Common myeloid progenitor, CD34-positive (primary cell): Measurements from ENCODE around the gene TAPBP.
"Not testable (repeated sequence)": the region's sequence is repeated elsewhere in the genome, so short reads cannot be mapped to it uniquely, and the experiment has no call there.

Experiments used
- CTCF ChIA-PET: fragments of 350-600 bp; sonication (Branson Sonifier 250); formaldehyde crosslinking; loops from one replicate; lab custom pipeline; 2021; ENCODE audit warnings: antibody characterized with exemption; lab: Charles Lee
- POLR2A ChIA-PET: fragments of 350-600 bp; sonication (Branson Sonifier 250); formaldehyde crosslinking; loops from one replicate; lab custom pipeline; 2021; ENCODE audit warnings: antibody characterized with exemption; lab: Charles Lee
- DNase-seq, 3 donors: peaks; one replicate each; pipeline versions ENCODE4 v3.0.0 to v3.0.0-alpha.2; 2013
- H3K27ac ChIP-seq, 2 experiments: 1 replicate in 1 of 2; 2 replicates in 1 of 2; pipeline ENCODE4 v1.7.0; 2013; ENCODE audit warnings: inconsistent platforms in 2 of 2, low read length in 2 of 2, mild to moderate bottlenecking in 2 of 2, low read depth in 1 of 2, moderate library complexity in 1 of 2; ENCODE audit not compliant: severe bottlenecking in 2 of 2, insufficient read depth in 1 of 2, poor library complexity in 1 of 2
- H3K27me3 ChIP-seq, 5 experiments: replicated peaks in 2 of 5; 1 replicate in 3 of 5; 2 replicates in 2 of 5; pipeline versions ENCODE4 v1.6.1 to v1.7.0; 2013; ENCODE audit warnings: low read length in 4 of 5, mild to moderate bottlenecking in 2 of 5, moderate library complexity in 2 of 5, inconsistent platforms in 1 of 5; ENCODE audit not compliant: insufficient read depth in 5 of 5, control insufficient read depth in 4 of 5
- H3K36me3 ChIP-seq, 4 experiments: 1 replicate in 2 of 4; 2 replicates in 2 of 4; pipeline versions ENCODE4 v1.6.1 to v1.7.0; 2013; ENCODE audit warnings: low read length in 3 of 4, control low read depth in 1 of 4, mild to moderate bottlenecking in 1 of 4; ENCODE audit not compliant: control insufficient read depth in 4 of 4, insufficient read depth in 4 of 4
- H3K4me1 ChIP-seq, 4 experiments: 1 replicate in 3 of 4; 2 replicates in 1 of 4; pipeline versions ENCODE4 v1.6.1 to v1.7.1; 2013; ENCODE audit warnings: low read length in 3 of 4, mild to moderate bottlenecking in 3 of 4, control low read depth in 1 of 4, inconsistent platforms in 1 of 4, moderate library complexity in 1 of 4; ENCODE audit not compliant: control insufficient read depth in 4 of 4, insufficient read depth in 4 of 4; ENCODE audit errors: control extremely low read depth in 1 of 4
- H3K4me3 ChIP-seq, 7 experiments: 1 replicate in 4 of 7; 2 replicates in 3 of 7; pipeline versions ENCODE4 v1.5.1 to v1.7.0; 2013; ENCODE audit warnings: mild to moderate bottlenecking in 7 of 7, low read length in 6 of 7, moderate library complexity in 6 of 7, inconsistent platforms in 2 of 7, low read depth in 2 of 7, control low read depth in 1 of 7; ENCODE audit not compliant: insufficient read depth in 4 of 7, control insufficient read depth in 1 of 7; ENCODE audit errors: extremely low read depth in 1 of 7
- H3K9me3 ChIP-seq, 5 experiments: 1 replicate in 4 of 5; 2 replicates in 1 of 5; pipeline versions ENCODE4 v1.6.1 to v1.7.1; 2013; ENCODE audit warnings: low read length in 4 of 5, mild to moderate bottlenecking in 2 of 5, inconsistent platforms in 1 of 5, low read depth in 1 of 5, moderate library complexity in 1 of 5; ENCODE audit not compliant: control insufficient read depth in 4 of 5, insufficient read depth in 2 of 5; ENCODE audit errors: control extremely low read depth in 1 of 5
- WGBS: methylation state at CpG from one replicate; pipeline ENCODE4 v1.1.5; 2013; ENCODE audit not compliant: insufficient coverage; 5-methylcytosine and 5-hydroxymethylcytosine counted together

TAPBP gene

DNA sequence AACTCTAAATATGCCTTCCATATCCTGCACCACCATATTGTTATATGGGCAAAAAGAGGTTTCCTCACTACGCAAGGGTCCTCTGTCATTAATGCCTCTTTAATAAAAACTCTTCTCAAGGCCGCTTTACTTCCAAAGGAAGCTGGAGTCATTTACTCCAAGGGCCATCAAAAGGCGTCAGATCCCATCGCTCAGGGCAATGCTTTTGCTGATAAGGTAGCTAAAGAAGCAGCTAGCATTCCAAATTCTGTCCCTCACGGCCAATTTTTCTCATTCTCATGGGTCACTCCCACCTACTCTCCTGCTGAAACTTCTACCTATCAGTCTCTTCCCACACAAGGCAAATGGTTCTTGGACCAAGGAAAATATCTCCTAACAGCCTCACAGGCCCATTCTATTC lies 33.9 kb upstream of the TAPBP start:
- POLR2A ChIA-PET: no interaction called here
- Histone ChIP-seq H3K36me3 (no peaks in the 10 kb centered on the region), H3K4me1 (peaks cover 13 to 23% (median 21%) of the 10 kb centered on the region in 4 experiments), H3K27ac (no peak overlapping the region), H3K9me3 (no peaks in the 10 kb centered on the region), H3K27me3 (no peaks in the 10 kb centered on the region), H3K4me3 (no peak overlapping the region)
- 100% methylated on average over 5 of the region's 5 CpGs for WGBS
- DNase-seq: no peak
- CTCF ChIA-PET: interaction anchor here (1.0 kb wide), 1 partner anchor 24 kb away, joined by 3 read pairs; no protein-coding TSS in a partner anchor

DNA sequence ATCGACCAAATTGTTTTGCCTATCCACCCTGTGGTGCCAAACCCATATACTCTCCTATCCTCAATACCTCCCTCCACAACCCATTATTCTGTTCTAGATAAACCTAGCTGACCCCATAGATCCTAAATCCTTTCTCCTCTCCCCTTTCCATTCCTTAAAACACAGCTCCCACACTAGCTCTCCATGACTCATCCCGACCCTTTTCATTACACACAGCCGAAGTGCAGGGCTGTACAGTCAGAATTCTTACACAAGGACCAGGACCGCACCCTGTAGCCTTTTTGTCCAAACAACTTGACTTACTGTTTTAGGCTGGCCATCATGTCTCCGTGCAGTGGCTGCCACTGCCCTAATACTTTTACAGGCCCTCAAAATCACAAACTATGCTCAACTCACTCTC lies 33.1 kb upstream of the TAPBP start:
- H3K4me3 ChIP-seq, DNase-seq, H3K27ac ChIP-seq, POLR2A ChIA-PET, H3K36me3 ChIP-seq, H3K27me3 ChIP-seq, H3K9me3 ChIP-seq: not testable (repeated sequence)
- CTCF ChIA-PET: interaction anchor here (0.9 to 3.9 kb wide), 3 partner anchors 14 to 29 kb away, joined by 3 to 18 read pairs (median 3); partner anchors contain the start of gene ZBTB22
- peaks cover 13 to 23% (median 21%) of the 10 kb centered on the region in 4 experiments for H3K4me1 ChIP-seq
- WGBS: 87% methylated on average over 3 of the region's 5 CpGs

DNA sequence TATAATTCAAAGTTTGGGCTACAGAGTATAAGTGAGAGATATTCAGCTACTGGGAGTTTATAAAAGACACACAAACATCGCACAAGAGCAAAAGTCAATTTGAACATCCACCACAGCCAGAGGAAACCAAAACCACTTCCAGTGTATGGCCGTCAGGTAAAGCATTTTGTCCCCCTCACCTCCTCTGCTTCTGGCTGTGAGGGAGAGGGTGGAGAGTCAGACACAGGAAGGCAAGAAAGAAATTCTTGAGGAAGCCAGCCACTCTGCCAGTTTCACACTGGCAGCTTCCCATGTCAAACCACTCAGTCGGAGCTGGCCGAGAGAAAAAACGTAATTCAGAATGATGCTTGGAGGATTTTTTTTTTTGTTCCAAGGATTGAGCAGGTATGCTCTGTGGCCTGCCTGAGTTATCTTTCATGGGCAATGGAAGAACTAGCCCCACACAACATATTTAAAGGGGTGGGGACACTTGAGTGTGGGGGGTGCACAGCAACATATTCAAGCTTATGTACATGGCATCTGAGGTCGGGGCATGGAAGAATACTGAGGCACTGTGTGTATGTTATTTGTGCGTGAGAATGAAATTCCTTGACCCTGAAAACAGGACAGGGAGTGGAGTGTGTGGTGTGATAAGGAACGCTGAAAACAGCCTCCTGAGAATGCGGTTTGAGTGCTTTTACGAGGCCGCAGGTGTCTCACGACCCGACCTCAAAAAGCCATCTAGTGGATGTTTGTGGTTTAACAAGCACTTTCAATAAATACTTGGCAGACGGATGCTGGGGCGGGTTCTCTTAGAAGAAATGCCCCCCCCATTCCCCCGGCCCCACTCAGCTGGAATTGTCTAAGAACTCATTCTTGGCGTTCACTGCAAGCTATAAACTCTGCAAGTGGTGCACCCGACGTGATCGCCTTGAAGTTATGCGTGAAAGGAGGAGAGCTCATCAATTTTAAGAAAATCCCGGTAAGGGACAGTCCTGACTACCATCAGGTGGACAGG lies 31.1 kb upstream of the TAPBP start:
- POLR2A ChIA-PET: interaction anchor here (0.5 to 2.6 kb wide), 6 partner anchors 24 to 80 kb away, joined by 4 to 16 read pairs (median 4); partner anchors contain the start of genes PFDN6, RGL2, WDR46 and ZBTB22
- CTCF ChIA-PET: interaction anchor here (0.6 to 3.9 kb wide), 19 partner anchors 8 to 349 kb away, joined by 3 to 18 read pairs (median 4); partner anchors contain the start of genes B3GALT4, PFDN6, RGL2 and WDR46
- Histone ChIP-seq H3K27ac (peak overlapping the region; percentile 73 to 77), H3K4me3 (peak overlapping the region in 6 of 7 experiments; percentile 25 to 69 (median 49)), H3K9me3 (no peaks in the 10 kb centered on the region), H3K4me1 (peaks cover 13 to 23% (median 21%) of the 10 kb centered on the region in 4 experiments), H3K27me3 (no peaks in the 10 kb centered on the region), H3K36me3 (no peaks in the 10 kb centered on the region)
- WGBS: 8% methylated on average over 15 of the region's 22 CpGs
- DNase-seq: peak; percentile 88 to 93 (median 92)

DNA sequence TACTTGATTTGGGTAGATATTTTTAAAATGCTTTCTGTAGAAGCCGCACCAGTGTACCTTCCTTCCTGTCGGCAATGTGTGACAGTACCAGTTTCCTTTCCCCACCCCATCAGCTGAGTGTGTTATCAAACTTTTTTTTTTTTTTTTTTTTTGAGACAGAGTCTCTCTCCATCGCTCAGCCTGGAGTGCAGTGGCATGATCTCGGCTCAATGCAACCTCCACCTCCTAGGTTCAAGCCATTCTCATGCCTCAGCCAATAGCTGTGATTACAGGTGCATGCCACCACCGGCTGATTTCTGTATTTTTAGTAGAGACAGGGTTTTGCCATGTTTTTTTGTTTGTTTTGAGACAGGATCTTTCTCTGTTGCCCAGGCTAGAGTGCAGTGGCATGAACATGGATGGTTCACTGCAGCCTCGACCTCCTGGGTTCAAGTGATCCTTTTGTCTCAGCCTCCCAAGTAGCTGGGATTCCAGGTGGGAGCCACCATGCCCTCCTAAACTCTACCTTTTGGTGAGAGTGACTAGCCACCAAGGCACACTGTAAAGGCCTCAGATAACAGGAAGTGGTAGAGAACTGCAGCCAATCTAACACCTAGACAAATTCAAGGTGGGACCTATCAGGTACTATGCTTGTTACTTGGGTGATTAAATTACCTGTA lies 30.2 kb upstream of the TAPBP start:
- POLR2A ChIA-PET: interaction anchor here (0.6 to 2.6 kb wide), 4 partner anchors 33 to 100 kb away, joined by 4 to 16 read pairs (median 4); partner anchors contain the start of genes PFDN6, RGL2 and WDR46
- H3K9me3 ChIP-seq: no peaks in the 10 kb centered on the region
- peak overlapping the region in 3 of 7 experiments; percentile 19 to 69 (median 62) for H3K4me3 ChIP-seq
- H3K27me3 ChIP-seq: no peaks in the 10 kb centered on the region
- DNase-seq: peak; percentile 44 to 89 (median 82)
- peak overlapping the region in 1 of 2 experiments; percentile 77 for H3K27ac ChIP-seq
- H3K36me3 ChIP-seq: no peaks in the 10 kb centered on the region
- CTCF ChIA-PET: interaction anchor here (0.6 to 3.9 kb wide), 12 partner anchors 8 to 350 kb away, joined by 3 to 18 read pairs (median 4); partner anchors contain the start of genes B3GALT4, PFDN6, RPS18 and VPS52
- WGBS: 46% methylated on average over 3 of the region's 6 CpGs
- peaks cover 13 to 23% (median 21%) of the 10 kb centered on the region in 4 experiments for H3K4me1 ChIP-seq

DNA sequence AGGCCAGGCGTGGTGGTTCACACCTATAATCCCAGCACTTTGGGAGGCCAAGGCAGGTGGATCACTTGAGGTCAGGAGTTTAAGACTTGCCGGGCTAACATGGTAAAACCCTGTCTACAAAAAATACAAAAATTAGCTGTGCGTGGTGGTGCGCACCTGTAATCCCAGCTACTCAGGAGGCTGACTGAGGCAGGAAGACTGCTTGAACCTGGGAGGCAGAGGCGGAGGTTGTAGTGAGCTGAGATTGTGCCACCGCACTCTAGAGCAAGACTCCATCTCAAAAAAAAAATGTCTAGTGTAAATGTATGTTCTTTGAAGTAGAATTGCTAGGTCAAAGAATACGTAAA lies 29.7 kb upstream of the TAPBP start:
- 84% methylated on average over 5 of the region's 7 CpGs for WGBS
- not testable (repeated sequence) for DNase-seq, H3K9me3 ChIP-seq, H3K27me3 ChIP-seq, H3K36me3 ChIP-seq
- Histone ChIP-seq H3K4me1 (peaks cover 13 to 23% (median 21%) of the 10 kb centered on the region in 4 experiments), H3K4me3 (peak overlapping the region in 3 of 7 experiments; percentile 9 to 69 (median 19)), H3K27ac (peak overlapping the region in 1 of 2 experiments; percentile 29)
- ChIA-PET POLR2A (interaction anchor here (0.6 to 2.6 kb wide), 3 partner anchors 44 to 101 kb away, joined by 4 to 16 read pairs (median 4); partner anchors contain the start of genes PFDN6, RGL2 and WDR46), CTCF (interaction anchor here (1.1 to 3.9 kb wide), 6 partner anchors 9 to 82 kb away, joined by 4 to 18 read pairs (median 6); partner anchors contain the start of genes RPS18, VPS52 and ZBTB22)

DNA sequence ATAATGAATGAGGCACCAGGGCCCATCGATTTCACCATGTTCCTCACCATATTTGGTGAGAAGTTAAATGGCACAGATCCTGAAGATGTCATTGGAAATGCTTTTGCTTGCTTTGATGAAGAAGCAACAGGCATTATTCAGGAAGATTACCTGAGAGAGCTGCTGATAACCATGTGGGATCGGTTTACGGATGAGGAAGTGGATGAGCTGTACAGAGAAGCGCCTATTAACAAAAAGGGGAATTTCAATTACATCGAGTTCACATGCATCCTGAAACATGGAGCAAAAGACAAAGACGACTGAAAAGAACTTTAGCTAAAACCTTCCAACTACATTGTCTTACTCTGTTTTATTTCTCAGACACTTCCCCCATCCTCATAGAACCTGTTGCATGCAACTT lies 25.3 kb upstream of the TAPBP start:
- ChIA-PET POLR2A (no interaction called here), CTCF (no interaction called here)
- H3K27ac ChIP-seq: no peak overlapping the region
- no peaks in the 10 kb centered on the region for H3K36me3 ChIP-seq
- H3K9me3 ChIP-seq: no peaks in the 10 kb centered on the region
- H3K4me3 ChIP-seq: no peak overlapping the region
- no peak for DNase-seq
- H3K27me3 ChIP-seq: no peaks in the 10 kb centered on the region
- 77% methylated on average over 6 of the region's 6 CpGs for WGBS
- H3K4me1 ChIP-seq: peaks cover 3 to 10% (median 9%) of the 10 kb centered on the region in 4 experiments
